Kidney epithelial cell (primary cell): ENCODE measurements around the gene ZCCHC14. TPM values are rescaled to one million over a fixed set of nuclear protein-coding genes. Genes with fewer than 3 reads are reported as not detected.

ENCODE experiments used
- DNase-seq: peaks from one replicate; pipeline ENCODE4 v3.0.0-alpha.2; 2010; ENCODE audit warnings: low read depth
- H3K27me3 ChIP-seq: 2 replicates; pipeline ENCODE4 v1.6.0; 2011; ENCODE audit warnings: low read length; ENCODE audit not compliant: control insufficient read depth, insufficient read depth
- H3K36me3 ChIP-seq: 2 replicates; pipeline ENCODE4 v1.5.1; 2011; ENCODE audit warnings: low read length; ENCODE audit not compliant: control insufficient read depth, insufficient read depth
- H3K4me3 ChIP-seq: 2 replicates; pipeline ENCODE4 v1.5.1; 2011; ENCODE audit warnings: low read depth, mild to moderate bottlenecking, control low read depth, low read length
- CTCF ChIP-seq: IDR thresholded peaks from 2 replicates; pipeline ENCODE4 v1.5.1; 2011; ENCODE audit warnings: mild to moderate bottlenecking, moderate library complexity, low read length, control low read depth, inconsistent platforms; ENCODE audit not compliant: insufficient read depth, poor library complexity, severe bottlenecking
- total RNA-seq: library from RNA; depleted of rRNA; stranded (reverse); fragments of >200 nt; gene quantifications from 2 replicates; pipeline ENCODE4 v1.2.3, GENCODE V29; 2015

The ZCCHC14 gene
- total RNA-seq, 1 donor from 2014 or later, result 34.6 TPM

DNA sequence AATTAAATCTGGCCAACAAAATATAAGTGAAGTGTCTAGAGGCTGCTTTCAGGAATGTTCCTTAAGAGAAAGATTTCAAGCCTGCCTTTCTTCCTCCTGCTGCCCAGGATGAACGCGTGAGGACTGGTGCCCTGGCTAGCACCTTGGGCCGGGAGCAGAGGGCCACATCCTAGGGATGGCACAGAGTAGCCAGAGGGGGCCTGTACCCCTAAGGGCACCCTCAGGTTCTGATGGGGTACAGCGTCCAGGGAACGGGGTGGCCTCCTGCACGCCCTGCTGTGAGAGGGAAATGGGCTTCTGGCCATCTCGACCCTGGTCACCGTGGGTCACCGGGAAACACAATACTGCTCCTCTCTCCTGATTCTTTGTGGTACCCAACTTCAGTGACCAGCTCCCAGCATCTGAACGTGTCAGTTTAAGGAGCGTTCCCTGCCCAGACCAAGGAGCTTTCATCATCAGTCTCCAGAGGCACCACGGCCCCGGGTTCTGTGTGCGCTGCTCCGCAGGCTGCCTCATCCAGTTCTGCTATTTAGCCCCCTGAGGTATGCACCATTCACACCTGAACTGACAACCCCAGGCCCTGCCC, 60.4 kb downstream of the ZCCHC14 start:
- Histone ChIP-seq H3K4me3 (no peak overlapping the region), H3K27me3 (no peaks in the 10 kb centered on the region), H3K36me3 (peaks cover 4% of the 10 kb centered on the region)
- TF ChIP-seq CTCF, result no peak
- no peak for DNase-seq

- DNase-seq, result peak; percentile 28
- Histone ChIP-seq H3K4me3 (no peak overlapping the region), H3K36me3 (peaks cover 4% of the 10 kb centered on the region), H3K27me3 (no peaks in the 10 kb centered on the region)
- no peak for TF ChIP-seq CTCF
Measured at GRCh38 chr16:87431926-87432325, 60.9 kb downstream of the ZCCHC14 start.

DNA sequence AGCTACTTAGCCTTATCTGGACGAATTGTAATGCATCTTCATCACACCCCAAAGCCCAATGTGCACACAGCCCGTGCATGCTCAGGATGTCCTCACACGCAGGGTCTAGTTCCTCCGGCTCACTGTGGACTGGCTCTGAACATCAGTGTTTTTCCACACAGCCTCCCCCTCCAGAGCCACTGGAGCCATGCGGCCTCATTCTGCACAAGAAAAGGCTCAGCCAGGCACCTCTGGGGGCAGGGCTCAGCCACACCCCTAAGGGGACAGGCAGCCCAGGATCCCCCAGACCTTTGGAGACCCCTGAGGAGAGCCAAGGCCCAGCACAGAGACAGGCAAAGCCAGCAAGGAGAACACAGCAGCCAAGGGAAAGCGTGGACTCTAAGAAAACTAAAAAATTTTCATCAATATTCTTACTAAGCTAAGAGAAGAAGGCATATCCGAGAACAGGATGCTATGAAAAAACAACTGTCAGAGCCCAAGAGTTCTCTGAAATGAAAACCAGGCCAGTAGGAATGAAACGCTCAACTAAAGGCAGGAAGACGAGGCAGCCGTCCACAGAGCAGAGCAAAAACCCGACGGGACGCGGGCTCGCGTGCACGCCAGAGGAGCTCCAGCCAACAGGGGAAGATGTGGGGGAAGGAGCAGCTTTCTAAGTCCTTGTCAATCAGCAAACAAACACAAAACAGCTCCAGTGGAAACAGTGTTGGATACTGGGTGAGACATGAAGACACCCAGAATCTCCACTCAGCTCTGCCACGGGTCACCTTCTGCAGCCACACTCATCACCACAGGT, 66.2 kb downstream of the ZCCHC14 start:
- no peak overlapping the region for H3K4me3 ChIP-seq
- peaks cover 4% of the 10 kb centered on the region for H3K36me3 ChIP-seq
- no peak for TF ChIP-seq CTCF
- no peaks in the 10 kb centered on the region for H3K27me3 ChIP-seq
- DNase-seq, result no peak

DNA sequence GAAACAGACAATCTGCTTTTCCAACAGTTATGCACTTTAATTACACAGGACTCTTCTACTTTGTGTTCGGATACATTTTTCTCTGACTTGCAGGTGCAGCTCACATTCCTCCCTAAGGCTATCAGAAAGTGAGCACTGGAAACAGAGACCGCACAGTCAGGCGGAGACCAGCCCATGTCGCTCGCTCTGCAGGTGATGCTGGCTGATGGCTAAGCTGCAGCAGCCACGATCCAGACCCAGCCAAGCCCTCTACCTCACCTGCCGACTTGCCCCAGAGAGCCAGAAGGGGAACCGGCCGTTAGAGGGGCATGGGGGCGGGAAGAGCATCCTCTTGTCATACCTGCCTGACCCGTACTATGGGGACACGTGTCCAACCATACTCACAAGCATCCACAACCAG, 66.9 kb downstream of the ZCCHC14 start:
- no peak overlapping the region for H3K4me3 ChIP-seq
- H3K27me3 ChIP-seq, result no peaks in the 10 kb centered on the region
- peaks cover 3% of the 10 kb centered on the region for H3K36me3 ChIP-seq
- DNase-seq, result no peak
- TF ChIP-seq CTCF, result no peak

DNA sequence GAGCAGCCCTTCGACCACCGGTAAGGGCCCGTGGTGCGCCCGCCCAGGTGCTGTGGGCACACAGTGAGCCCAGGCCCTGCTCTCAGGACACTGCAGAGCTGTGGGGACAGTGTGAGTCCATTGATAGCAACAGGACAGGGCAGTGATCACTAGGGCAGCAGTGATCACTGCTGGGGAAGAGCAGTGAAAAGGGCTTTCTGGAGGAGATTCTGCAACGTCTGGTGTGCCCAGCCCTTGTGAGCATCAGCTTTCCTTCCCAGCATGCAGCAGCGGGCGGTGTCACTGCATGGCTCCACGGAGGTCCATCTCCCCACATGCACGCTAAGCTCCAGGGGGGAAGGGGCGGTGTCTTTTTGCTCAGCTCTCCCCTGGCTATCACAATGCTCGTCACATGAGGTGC, 68.6 kb downstream of the ZCCHC14 start:
- no peak for TF ChIP-seq CTCF
- no peak for DNase-seq
- Histone ChIP-seq H3K4me3 (no peak overlapping the region), H3K27me3 (no peaks in the 10 kb centered on the region), H3K36me3 (peaks cover 2% of the 10 kb centered on the region)
